H1 (cell line): ENCODE data around the gene SCNN1B. TPM values are rescaled to one million over a fixed set of nuclear protein-coding genes. Genes with fewer than 3 reads are reported as not detected.

Experiments used
- CTCF ChIA-PET: fragments of 300-600 bp; sonication (Branson Sonifier 250); formaldehyde crosslinking; loops from one replicate; lab custom pipeline; 2021; ENCODE audit not compliant: partially characterized antibody; lab: Charles Lee
- POLR2A ChIA-PET: fragments of 300-600 bp; sonication (Branson Sonifier 250); formaldehyde crosslinking; loops from one replicate; lab custom pipeline; 2021; ENCODE audit warnings: inconsistent platforms; ENCODE audit not compliant: partially characterized antibody; lab: Charles Lee
- DNase-seq, 2 experiments: peaks; one replicate each; pipeline versions ENCODE4 v3.0.0 to v3.0.0-alpha.2; 2010 to 2022; ENCODE audit warnings: low spot score in 2 of 2, low read depth in 1 of 2, mixed read lengths in 1 of 2
- FAIRE-seq: peaks from 2 replicates; lab custom pipeline; 2011; peaks lifted over from hg19 to GRCh38; lab: Jason Lieb, UNC
- H2AFZ ChIP-seq: 2 replicates; pipeline ENCODE4 v1.8.1; 2012; ENCODE audit warnings: low read length, inconsistent platforms
- H2AK5ac ChIP-seq: 2 replicates; pipeline ENCODE4 v1.6.1; 2013; ENCODE audit warnings: low read depth, low read length
- H2BK120ac ChIP-seq: replicated peaks from 2 replicates; pipeline ENCODE3; 2013; ENCODE audit warnings: low read depth, low read length, inconsistent platforms
- H2BK12ac ChIP-seq: 2 replicates; pipeline ENCODE4 v1.6.1; 2013; ENCODE audit warnings: low read depth, low read length
- H2BK15ac ChIP-seq: 2 replicates; pipeline ENCODE4 v1.6.1; 2013; ENCODE audit warnings: low read length
- H2BK20ac ChIP-seq: 2 replicates; pipeline ENCODE4 v1.6.1; 2013; ENCODE audit warnings: low read length
- H2BK5ac ChIP-seq: 2 replicates; pipeline ENCODE4 v1.6.1; 2013; ENCODE audit warnings: low read depth, low read length
- H3K14ac ChIP-seq: 2 replicates; pipeline ENCODE4 v1.6.1; 2013; ENCODE audit warnings: inconsistent platforms; ENCODE audit not compliant: insufficient read length
- H3K18ac ChIP-seq: 2 replicates; pipeline ENCODE4 v1.6.1; 2013; ENCODE audit warnings: low read length; ENCODE audit errors: extremely low read depth
- H3K23ac ChIP-seq: 2 replicates; pipeline ENCODE4 v1.6.1; 2013; ENCODE audit warnings: inconsistent platforms; ENCODE audit not compliant: insufficient read length
- H3K23me2 ChIP-seq: 2 replicates; pipeline ENCODE4 v1.6.1; 2013; ENCODE audit warnings: low read depth, low read length
- H3K27ac ChIP-seq: 2 replicates; pipeline ENCODE4 v1.6.1; 2011; ENCODE audit warnings: low read depth, low read length, inconsistent platforms
- H3K27me3 ChIP-seq, 4 experiments: replicated peaks in 1 of 4; 1 replicate in 1 of 4; 2 replicates in 3 of 4; pipeline versions ENCODE4 v1.6.1 to v1.8.1; 2011 to 2013; ENCODE audit warnings: low read length in 3 of 4, mild to moderate bottlenecking in 3 of 4, inconsistent platforms in 2 of 4, mixed read lengths in 2 of 4, moderate library complexity in 1 of 4; ENCODE audit not compliant: control insufficient read depth in 3 of 4, insufficient read depth in 3 of 4; ENCODE audit errors: extremely low read depth in 1 of 4
- H3K36me3 ChIP-seq, 4 experiments: 2 replicates each; pipeline versions ENCODE4 v1.6.1 to v1.8.1; 2011 to 2013; ENCODE audit warnings: mild to moderate bottlenecking in 4 of 4, low read length in 3 of 4, moderate library complexity in 2 of 4, control low read depth in 1 of 4, inconsistent platforms in 1 of 4; ENCODE audit not compliant: insufficient read depth in 4 of 4, control insufficient read depth in 2 of 4
- H3K4ac ChIP-seq: replicated peaks from 2 replicates; pipeline ENCODE3; 2013; ENCODE audit warnings: low read length, low read depth, mixed read lengths, inconsistent platforms; ENCODE audit not compliant: insufficient read length
- H3K4me1 ChIP-seq, 4 experiments: replicated peaks in 1 of 4; 1 replicate in 1 of 4; 2 replicates in 3 of 4; pipeline versions ENCODE4 v1.6.1 to v1.8.1; 2011 to 2013; ENCODE audit warnings: low read length in 3 of 4, inconsistent platforms in 2 of 4, mixed read lengths in 1 of 4; ENCODE audit not compliant: insufficient read depth in 4 of 4, control insufficient read depth in 3 of 4
- H3K4me2 ChIP-seq, 2 experiments: 2 replicates each; pipeline versions ENCODE4 v1.6.1 to v1.8.1; 2011 to 2013; ENCODE audit warnings: low read depth in 2 of 2, low read length in 2 of 2, control low read depth in 1 of 2, inconsistent platforms in 1 of 2, mild to moderate bottlenecking in 1 of 2; ENCODE audit not compliant: insufficient read depth in 1 of 2
- H3K4me3 ChIP-seq, 4 experiments: fragments of 200-600, 300-600 bp in 1 of 4; sonication (generic), shearing (Covaris generic), sonication (Bioruptor Twin) in 1 of 4; 2 replicates each; pipeline versions ENCODE4 v1.5.1 to v1.8.1; 2011 to 2016; ENCODE audit warnings: low read length in 4 of 4, low read depth in 3 of 4, control low read depth in 2 of 4, inconsistent platforms in 2 of 4, mild to moderate bottlenecking in 2 of 4, mixed read lengths in 1 of 4, moderate library complexity in 1 of 4; ENCODE audit not compliant: insufficient read depth in 2 of 4; ENCODE audit errors: extremely low read depth in 1 of 4
- H3K56ac ChIP-seq: replicated peaks from 2 replicates; pipeline ENCODE3; 2013; ENCODE audit warnings: low read depth, mild to moderate bottlenecking, mixed read lengths, low read length, inconsistent platforms; ENCODE audit not compliant: insufficient read length
- H3K79me1 ChIP-seq: 2 replicates; pipeline ENCODE4 v1.6.1; 2013; ENCODE audit warnings: low read depth, low read length, control low read depth
- H3K79me2 ChIP-seq, 2 experiments: 2 replicates each; pipeline versions ENCODE4 v1.6.1 to v1.8.1; 2012 to 2013; ENCODE audit warnings: low read length in 2 of 2, mild to moderate bottlenecking in 2 of 2, inconsistent platforms in 1 of 2; ENCODE audit not compliant: insufficient read depth in 2 of 2, control insufficient read depth in 1 of 2
- H3K9ac ChIP-seq, 4 experiments: replicated peaks in 1 of 4; 1 replicate in 1 of 4; 2 replicates in 3 of 4; pipeline versions ENCODE4 v1.6.1 to v1.8.1; 2011 to 2013; ENCODE audit warnings: low read depth in 3 of 4, low read length in 3 of 4, control low read depth in 2 of 4, mild to moderate bottlenecking in 2 of 4, moderate library complexity in 2 of 4, inconsistent platforms in 1 of 4; ENCODE audit errors: extremely low read depth in 1 of 4
- H3K9me3 ChIP-seq, 2 experiments: 2 replicates each; pipeline versions ENCODE4 v1.6.1 to v1.8.1; 2012 to 2013; ENCODE audit warnings: mild to moderate bottlenecking in 2 of 2, moderate library complexity in 2 of 2, control low read depth in 1 of 2, inconsistent platforms in 1 of 2, low read depth in 1 of 2, low read length in 1 of 2, mixed read lengths in 1 of 2; ENCODE audit not compliant: insufficient read depth in 2 of 2
- H4K20me1 ChIP-seq, 2 experiments: replicated peaks in 1 of 2; 2 replicates each; pipeline versions ENCODE3 to v1.8.1; 2011 to 2013; ENCODE audit warnings: inconsistent platforms in 2 of 2, low read length in 2 of 2, mild to moderate bottlenecking in 1 of 2; ENCODE audit not compliant: insufficient read depth in 2 of 2, control insufficient read depth in 1 of 2
- H4K5ac ChIP-seq: 2 replicates; pipeline ENCODE4 v1.6.1; 2013; ENCODE audit warnings: low read length, low read depth, mixed read lengths, inconsistent platforms; ENCODE audit not compliant: insufficient read length
- H4K8ac ChIP-seq: 2 replicates; pipeline ENCODE4 v1.8.0; 2013; ENCODE audit warnings: mild to moderate bottlenecking, moderate library complexity, low read length, inconsistent platforms; ENCODE audit not compliant: insufficient read depth; ENCODE audit errors: extremely low read depth
- H4K91ac ChIP-seq: replicated peaks from 2 replicates; pipeline ENCODE3; 2013; ENCODE audit warnings: low read length, mixed read lengths, inconsistent platforms; ENCODE audit not compliant: insufficient read length
- CBX5 ChIP-seq: fragments of 300-800, 300-1000 bp; sonication (generic); IDR thresholded peaks from 2 replicates; pipeline ENCODE4 v1.7.1; 2016; ENCODE audit warnings: antibody characterized with exemption, low read length, low read depth
- SIX5 ChIP-seq: IDR thresholded peaks from 2 replicates; pipeline ENCODE4 v1.6.1; 2011; ENCODE audit warnings: mild to moderate bottlenecking, low read depth, low read length
- WGBS, 2 experiments: shearing (Covaris generic) in 1 of 2; methylation state at CpG; one replicate each; pipeline versions ENCODE4 v1.1.6 to v1.1.7; 2013 to 2015; ENCODE audit warnings: low lambda C conversion rate in 2 of 2, mixed read lengths in 2 of 2, inconsistent platforms in 1 of 2, low coverage in 1 of 2, missing lambda C conversion rate in 1 of 2; ENCODE audit not compliant: insufficient replicate concordance in 2 of 2, insufficient coverage in 1 of 2, insufficient read length in 1 of 2; ENCODE audit errors: extremely low coverage in 1 of 2, missing lambda C conversion rate in 1 of 2; 5-methylcytosine and 5-hydroxymethylcytosine counted together
- polyA plus RNA-seq, 7 experiments: library from polyadenylated mRNA; depleted of rRNA in 3 of 7; stranded (reverse) in 5 of 7; unstranded in 2 of 7; fragments of >200 nt in 5 of 7; fragments of 200-250 nt in 2 of 7; gene quantifications; 1 replicate in 5 of 7; 2 replicates in 1 of 7; 4 replicates in 1 of 7; pipeline versions ENCODE4 v1.2.1 to v1.2.3, GENCODE V29; 2011 to 2013; ENCODE audit warnings: missing spikeins in 2 of 7, mixed read lengths in 2 of 7
- total RNA-seq: library from RNA; stranded (reverse); fragmentation: NEBNext Ultra II Directional; extraction: Animal tissue kit (Norgen Biotek cat#: 25700); gene quantifications from 2 replicates; pipeline ENCODE4 v1.2.1, GENCODE V29; 2021

The SCNN1B gene
- total and polyA plus RNA-seq, 2 of the 8 experiments (the other 6 are each of a cell fraction or from before 2014, with no cell fraction given) = 0.20 to 0.95 TPM

DNA sequence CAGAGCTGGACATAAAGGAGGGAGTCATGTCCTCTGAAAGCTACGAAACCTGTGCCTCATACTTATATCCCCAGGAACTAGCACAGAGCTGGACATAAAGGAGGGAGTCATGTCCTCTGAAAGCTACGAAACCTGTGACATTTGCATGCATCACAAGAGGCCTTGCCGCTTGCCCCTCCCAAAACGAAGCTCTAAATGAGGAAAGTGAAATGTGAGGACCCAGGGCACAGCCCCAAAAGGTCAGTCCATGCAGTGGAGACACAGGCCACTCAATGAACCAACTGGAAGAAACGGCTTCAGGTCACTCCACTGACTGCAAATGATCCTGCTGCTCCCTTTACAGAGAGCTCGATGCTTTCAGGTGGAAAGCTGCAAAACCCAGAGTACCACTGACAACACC lies 112.6 kb downstream of the SCNN1B start:
- POLR2A ChIA-PET = interaction anchor here (1.1 to 1.7 kb wide), 3 partner anchors 9 to 38 kb away, joined by 4 to 5 read pairs (median 5); partner anchors contain the start of gene COG7

More for the DNA sequence above, 112.6 kb downstream of the SCNN1B start:
- peaks cover 0 to 2% of the 10 kb centered on the region in 2 experiments for H4K20me1 ChIP-seq
- no peak overlapping the region for H3K27ac ChIP-seq
- peaks cover 0 to 4% (median 4%) of the 10 kb centered on the region in 4 experiments; a peak in 5 of 7 replicates for H3K4me1 ChIP-seq
- no peak overlapping the region for H2BK15ac ChIP-seq
- 84% methylated on average over 6 of the region's 6 CpGs; no CpG with 5 or more reads in 1 of the 2 experiments for WGBS, 2 experiments
- H2AFZ ChIP-seq = no peak overlapping the region
- TF ChIP-seq SIX5 (no peak), CBX5 (no peak)
- no peak for FAIRE-seq
- no peak overlapping the region for H3K4me2 ChIP-seq
- H3K36me3 ChIP-seq = peaks cover 0 to 26% (median 4%) of the 10 kb centered on the region in 4 experiments; a peak in 3 of 8 replicates
- no peak overlapping the region for H4K91ac ChIP-seq
- DNase-seq = no peak
- H4K8ac ChIP-seq = no peak overlapping the region
- H3K23ac ChIP-seq = no peak overlapping the region
- H3K14ac ChIP-seq = no peak overlapping the region
- no peak overlapping the region for H3K4ac ChIP-seq
- no peak overlapping the region for H2BK120ac ChIP-seq
- no peak overlapping the region for H4K5ac ChIP-seq
- H3K9ac ChIP-seq = no peak overlapping the region
- H3K79me2 ChIP-seq = no peaks in the 10 kb centered on the region
- H3K18ac ChIP-seq = no peak overlapping the region
- H2AK5ac ChIP-seq = no peak overlapping the region
- CTCF ChIA-PET = interaction anchor here (0.6 to 5.1 kb wide), 5 partner anchors 9 to 117 kb away, joined by 3 to 34 read pairs (median 4); no protein-coding TSS in a partner anchor
- H3K56ac ChIP-seq = no peak overlapping the region
- H3K23me2 ChIP-seq = no peaks in the 10 kb centered on the region
- H3K4me3 ChIP-seq = no peak overlapping the region
- H3K9me3 ChIP-seq = no peaks in the 10 kb centered on the region
- H2BK5ac ChIP-seq = no peak overlapping the region
- H3K79me1 ChIP-seq = no peaks in the 10 kb centered on the region
- no peak overlapping the region for H2BK12ac ChIP-seq
- no peaks in the 10 kb centered on the region for H3K27me3 ChIP-seq
- H2BK20ac ChIP-seq = no peak overlapping the region
